Tibial nerve (tissue), 4 donors: ENCODE measurements around the gene MED15.

Experiments
- EP300 ChIP-seq, 2 donors: sonication (generic); formaldehyde crosslinking; IDR thresholded peaks; one replicate each; pipeline ENCODE4 v1.6.1; 2017; ENCODE audit warnings: antibody characterized with exemption in 2 of 2, mild to moderate bottlenecking in 1 of 2
- TF ChIP-seq, protein P1 (sequence below), 5 experiments: fragments of 200-600 bp in 3 of 5; fragments of 450-650 bp in 2 of 5; sonication (generic) in 3 of 5; IDR thresholded peaks; one replicate each; pipeline ENCODE4 v1.5.1; 2016 to 2019; ENCODE audit warnings: antibody characterized with exemption in 5 of 5, mild to moderate bottlenecking in 3 of 5, moderate library complexity in 2 of 5

- TF ChIP-seq EP300 (IDR thresholded peaks at IDR 0.05) = no peak
- TF ChIP-seq, protein P1, sequence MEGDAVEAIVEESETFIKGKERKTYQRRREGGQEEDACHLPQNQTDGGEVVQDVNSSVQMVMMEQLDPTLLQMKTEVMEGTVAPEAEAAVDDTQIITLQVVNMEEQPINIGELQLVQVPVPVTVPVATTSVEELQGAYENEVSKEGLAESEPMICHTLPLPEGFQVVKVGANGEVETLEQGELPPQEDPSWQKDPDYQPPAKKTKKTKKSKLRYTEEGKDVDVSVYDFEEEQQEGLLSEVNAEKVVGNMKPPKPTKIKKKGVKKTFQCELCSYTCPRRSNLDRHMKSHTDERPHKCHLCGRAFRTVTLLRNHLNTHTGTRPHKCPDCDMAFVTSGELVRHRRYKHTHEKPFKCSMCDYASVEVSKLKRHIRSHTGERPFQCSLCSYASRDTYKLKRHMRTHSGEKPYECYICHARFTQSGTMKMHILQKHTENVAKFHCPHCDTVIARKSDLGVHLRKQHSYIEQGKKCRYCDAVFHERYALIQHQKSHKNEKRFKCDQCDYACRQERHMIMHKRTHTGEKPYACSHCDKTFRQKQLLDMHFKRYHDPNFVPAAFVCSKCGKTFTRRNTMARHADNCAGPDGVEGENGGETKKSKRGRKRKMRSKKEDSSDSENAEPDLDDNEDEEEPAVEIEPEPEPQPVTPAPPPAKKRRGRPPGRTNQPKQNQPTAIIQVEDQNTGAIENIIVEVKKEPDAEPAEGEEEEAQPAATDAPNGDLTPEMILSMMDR (IDR thresholded peaks at IDR 0.05) = no peak
These were observed 73.4 kb downstream of the MED15 start for GRCh38 chr22:20580611-20581502.
